Fibroblast of lung (primary cell): ENCODE results near the gene KLK7. TPM values are rescaled to one million over a fixed set of nuclear protein-coding genes. Genes with fewer than 3 reads are reported as not detected.

Experiments
- DNase-seq, 2 donors: peaks; one replicate each; pipeline versions ENCODE4 v3.0.0 to v3.0.0-alpha.2; 2010; ENCODE audit warnings: low read depth in 2 of 2
- H2AFZ ChIP-seq: 2 replicates; pipeline ENCODE4 v1.5.1; 2012; ENCODE audit warnings: low read length, control low read depth, inconsistent platforms
- H3K27ac ChIP-seq: 2 replicates; pipeline ENCODE4 v1.5.1; 2011; ENCODE audit warnings: low read length, control low read depth; ENCODE audit not compliant: insufficient read depth
- H3K27me3 ChIP-seq: 2 replicates; pipeline ENCODE4 v1.5.1; 2011; ENCODE audit warnings: mild to moderate bottlenecking, low read length; ENCODE audit not compliant: control insufficient read depth, insufficient read depth
- H3K36me3 ChIP-seq: 2 replicates; pipeline ENCODE4 v1.5.1; 2011; ENCODE audit warnings: low read length; ENCODE audit not compliant: control insufficient read depth, insufficient read depth
- H3K4me1 ChIP-seq: 2 replicates; pipeline ENCODE4 v1.5.1; 2011; ENCODE audit warnings: low read length; ENCODE audit not compliant: control insufficient read depth, insufficient read depth; ENCODE audit errors: extremely low read depth
- H3K4me2 ChIP-seq: 2 replicates; pipeline ENCODE4 v1.5.1; 2011; ENCODE audit warnings: low read length, control low read depth; ENCODE audit not compliant: insufficient read depth; ENCODE audit errors: extremely low read depth
- H3K4me3 ChIP-seq, 4 experiments: fragments of 200-600 bp in 1 of 4; sonication (generic) in 1 of 4; replicated peaks in 1 of 4; 2 replicates each; pipeline ENCODE4 v1.5.1; 2011 to 2016; ENCODE audit warnings: low read length in 4 of 4, low read depth in 3 of 4, mild to moderate bottlenecking in 3 of 4, control low read depth in 2 of 4, inconsistent platforms in 1 of 4, mixed read lengths in 1 of 4; ENCODE audit not compliant: insufficient read depth in 1 of 4; ENCODE audit errors: control extremely low read depth in 1 of 4
- H3K79me2 ChIP-seq: 2 replicates; pipeline ENCODE4 v1.5.1; 2012; ENCODE audit warnings: mild to moderate bottlenecking, low read length, inconsistent platforms; ENCODE audit not compliant: control insufficient read depth, insufficient read depth
- H3K9ac ChIP-seq: 2 replicates; pipeline ENCODE4 v1.5.1; 2011; ENCODE audit warnings: mild to moderate bottlenecking, low read length, control low read depth; ENCODE audit not compliant: insufficient read depth
- H3K9me3 ChIP-seq: 2 replicates; pipeline ENCODE4 v1.5.1; 2012; ENCODE audit warnings: low read depth, low read length; ENCODE audit not compliant: control insufficient read depth, insufficient read depth
- H4K20me1 ChIP-seq: 2 replicates; pipeline ENCODE4 v1.5.1; 2011; ENCODE audit warnings: low read length; ENCODE audit not compliant: control insufficient read depth, insufficient read depth; ENCODE audit errors: extremely low read depth
- EZH2 ChIP-seq: IDR thresholded peaks from 2 replicates; pipeline ENCODE4 v1.5.1; 2012; ENCODE audit warnings: low read length, control low read depth, mild to moderate bottlenecking; ENCODE audit errors: missing control alignments
- polyA plus RNA-seq, 2 donors: library from polyadenylated mRNA; depleted of rRNA in 1 of 2; stranded (reverse) in 1 of 2; unstranded in 1 of 2; fragments of >200 nt; gene quantifications; 2 replicates each; pipeline ENCODE4 v1.2.1, GENCODE V29; 2011 to 2012; ENCODE audit warnings: missing spikeins in 1 of 2
- total RNA-seq: library from RNA; depleted of rRNA; stranded (reverse); fragments of >200 nt; gene quantifications from 2 replicates; pipeline ENCODE4 v1.2.1, GENCODE V29; 2014
- TF ChIP-seq, protein P1 (sequence below), 2 donors: IDR thresholded peaks in 1 of 2; conservative IDR thresholded peaks in 1 of 2; 1 replicate in 1 of 2; 2 replicates in 1 of 2; pipeline ENCODE4 v1.5.1; 2011 to 2012; ENCODE audit warnings: low read length in 2 of 2, control low read depth in 1 of 2, inconsistent platforms in 1 of 2, low read depth in 1 of 2, mild to moderate bottlenecking in 1 of 2

The KLK7 gene
- total and polyA plus RNA-seq, 2 donors (not counting 1 experiment from before 2014, with no cell fraction given), result not detected

- Histone ChIP-seq H4K20me1 (no peaks in the 10 kb centered on the region), H3K4me3 (no peak overlapping the region), H3K27ac (no peak overlapping the region), H3K4me1 (no peaks in the 10 kb centered on the region), H3K9ac (no peak overlapping the region), H3K79me2 (no peaks in the 10 kb centered on the region), H3K27me3 (no peaks in the 10 kb centered on the region), H3K4me2 (no peak overlapping the region), H3K9me3 (no peaks in the 10 kb centered on the region), H3K36me3 (no peaks in the 10 kb centered on the region), H2AFZ (no peak overlapping the region)
- TF ChIP-seq, protein P1, sequence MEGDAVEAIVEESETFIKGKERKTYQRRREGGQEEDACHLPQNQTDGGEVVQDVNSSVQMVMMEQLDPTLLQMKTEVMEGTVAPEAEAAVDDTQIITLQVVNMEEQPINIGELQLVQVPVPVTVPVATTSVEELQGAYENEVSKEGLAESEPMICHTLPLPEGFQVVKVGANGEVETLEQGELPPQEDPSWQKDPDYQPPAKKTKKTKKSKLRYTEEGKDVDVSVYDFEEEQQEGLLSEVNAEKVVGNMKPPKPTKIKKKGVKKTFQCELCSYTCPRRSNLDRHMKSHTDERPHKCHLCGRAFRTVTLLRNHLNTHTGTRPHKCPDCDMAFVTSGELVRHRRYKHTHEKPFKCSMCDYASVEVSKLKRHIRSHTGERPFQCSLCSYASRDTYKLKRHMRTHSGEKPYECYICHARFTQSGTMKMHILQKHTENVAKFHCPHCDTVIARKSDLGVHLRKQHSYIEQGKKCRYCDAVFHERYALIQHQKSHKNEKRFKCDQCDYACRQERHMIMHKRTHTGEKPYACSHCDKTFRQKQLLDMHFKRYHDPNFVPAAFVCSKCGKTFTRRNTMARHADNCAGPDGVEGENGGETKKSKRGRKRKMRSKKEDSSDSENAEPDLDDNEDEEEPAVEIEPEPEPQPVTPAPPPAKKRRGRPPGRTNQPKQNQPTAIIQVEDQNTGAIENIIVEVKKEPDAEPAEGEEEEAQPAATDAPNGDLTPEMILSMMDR (conservative IDR thresholded peaks at IDR 0.05 in 1 of 2, IDR thresholded peaks at IDR 0.05 in 1 of 2; ENCODE audit: low read depth in 1 of 2, low read length in 2 of 2), result no peak
- no peak for TF ChIP-seq EZH2
- DNase-seq, result no peak
Measured at GRCh38 chr19:51027126-51027806, 43.5 kb upstream of the KLK7 start.

DNA sequence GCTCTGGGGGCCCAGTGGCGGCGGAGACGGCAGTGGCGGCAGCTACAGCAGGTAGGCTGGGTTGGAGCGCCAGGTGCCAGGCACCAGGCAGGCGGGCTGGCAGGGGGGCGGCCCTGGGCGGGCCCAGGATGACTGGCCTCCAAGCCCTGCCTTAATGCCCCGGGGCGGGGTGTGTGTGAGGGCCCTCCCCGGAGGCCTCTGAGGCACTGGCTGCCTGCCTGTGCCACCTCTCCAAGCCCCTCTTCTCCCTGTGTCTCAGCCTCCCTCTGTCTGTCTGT, 42.8 kb upstream of the KLK7 start, which contains the start of gene KLK11:
KLK11 (minus strand) TSS at position 63 of the 278 bp plus-strand sequence. CDS start 985 bp downstream, outside the sequence.
- H3K4me1 ChIP-seq, result no peaks in the 10 kb centered on the region

GRCh38 chr19:51025809-51026553, 42.3 kb upstream of the KLK7 start:
- H3K27ac ChIP-seq, result no peak overlapping the region
- H3K27me3 ChIP-seq, result no peaks in the 10 kb centered on the region
- no peak overlapping the region for H3K4me2 ChIP-seq
- H3K79me2 ChIP-seq, result no peaks in the 10 kb centered on the region
- no peaks in the 10 kb centered on the region for H3K4me1 ChIP-seq
- H2AFZ ChIP-seq, result no peak overlapping the region
- H4K20me1 ChIP-seq, result no peaks in the 10 kb centered on the region
- H3K4me3 ChIP-seq, result no peak overlapping the region
- TF ChIP-seq, protein P1 (conservative IDR thresholded peaks at IDR 0.05 in 1 of 2, IDR thresholded peaks at IDR 0.05 in 1 of 2; ENCODE audit: low read depth in 1 of 2, low read length in 2 of 2), result no peak
- TF ChIP-seq EZH2, result no peak
- no peak overlapping the region for H3K9ac ChIP-seq
- no peak for DNase-seq
- H3K9me3 ChIP-seq, result no peaks in the 10 kb centered on the region
- no peaks in the 10 kb centered on the region for H3K36me3 ChIP-seq

More for the DNA sequence above, 42.8 kb upstream of the KLK7 start, which contains the start of gene KLK11:
- Histone ChIP-seq H3K9ac (no peak within 1 kb of the TSS), H3K4me2 (no peak within 1 kb of the TSS), H3K36me3 (no peaks in the 10 kb centered on the region), H3K79me2 (no peaks in the 10 kb centered on the region), H3K27ac (no peak within 1 kb of the TSS), H3K27me3 (no peaks in the 10 kb centered on the region), H2AFZ (no peak within 1 kb of the TSS), H4K20me1 (no peaks in the 10 kb centered on the region), H3K4me3 (no peak within 1 kb of the TSS), H3K9me3 (no peaks in the 10 kb centered on the region)
- DNase-seq, result no peak
- TF ChIP-seq EZH2, result no peak
- TF ChIP-seq, protein P1 (conservative IDR thresholded peaks at IDR 0.05 in 1 of 2, IDR thresholded peaks at IDR 0.05 in 1 of 2; ENCODE audit: low read depth in 1 of 2, low read length in 2 of 2), result no peak
